H1 (cell line): Measurements from ENCODE around the gene ZNF45. TPM values are rescaled to one million over a fixed set of nuclear protein-coding genes. Genes with fewer than 3 reads are reported as not detected.

Experiments used
- CTCF ChIA-PET: fragments of 300-600 bp; sonication (Branson Sonifier 250); formaldehyde crosslinking; loops from one replicate; lab custom pipeline; 2021; ENCODE audit not compliant: partially characterized antibody; lab: Charles Lee
- POLR2A ChIA-PET: fragments of 300-600 bp; sonication (Branson Sonifier 250); formaldehyde crosslinking; loops from one replicate; lab custom pipeline; 2021; ENCODE audit warnings: inconsistent platforms; ENCODE audit not compliant: partially characterized antibody; lab: Charles Lee
- DNase-seq, 2 experiments: peaks; one replicate each; pipeline versions ENCODE4 v3.0.0 to v3.0.0-alpha.2; 2010 to 2022; ENCODE audit warnings: low spot score in 2 of 2, low read depth in 1 of 2, mixed read lengths in 1 of 2
- FAIRE-seq: peaks from 2 replicates; lab custom pipeline; 2011; peaks lifted over from hg19 to GRCh38; lab: Jason Lieb, UNC
- H2AFZ ChIP-seq: 2 replicates; pipeline ENCODE4 v1.8.1; 2012; ENCODE audit warnings: low read length, inconsistent platforms
- H2AK5ac ChIP-seq: 2 replicates; pipeline ENCODE4 v1.6.1; 2013; ENCODE audit warnings: low read depth, low read length
- H2BK120ac ChIP-seq: replicated peaks from 2 replicates; pipeline ENCODE3; 2013; ENCODE audit warnings: low read depth, low read length, inconsistent platforms
- H2BK12ac ChIP-seq: 2 replicates; pipeline ENCODE4 v1.6.1; 2013; ENCODE audit warnings: low read depth, low read length
- H2BK15ac ChIP-seq: 2 replicates; pipeline ENCODE4 v1.6.1; 2013; ENCODE audit warnings: low read length
- H2BK20ac ChIP-seq: 2 replicates; pipeline ENCODE4 v1.6.1; 2013; ENCODE audit warnings: low read length
- H2BK5ac ChIP-seq: 2 replicates; pipeline ENCODE4 v1.6.1; 2013; ENCODE audit warnings: low read depth, low read length
- H3K14ac ChIP-seq: 2 replicates; pipeline ENCODE4 v1.6.1; 2013; ENCODE audit warnings: inconsistent platforms; ENCODE audit not compliant: insufficient read length
- H3K18ac ChIP-seq: 2 replicates; pipeline ENCODE4 v1.6.1; 2013; ENCODE audit warnings: low read length; ENCODE audit errors: extremely low read depth
- H3K23ac ChIP-seq: 2 replicates; pipeline ENCODE4 v1.6.1; 2013; ENCODE audit warnings: inconsistent platforms; ENCODE audit not compliant: insufficient read length
- H3K23me2 ChIP-seq: 2 replicates; pipeline ENCODE4 v1.6.1; 2013; ENCODE audit warnings: low read depth, low read length
- H3K27ac ChIP-seq: 2 replicates; pipeline ENCODE4 v1.6.1; 2011; ENCODE audit warnings: low read depth, low read length, inconsistent platforms
- H3K27me3 ChIP-seq, 4 experiments: replicated peaks in 1 of 4; 1 replicate in 1 of 4; 2 replicates in 3 of 4; pipeline versions ENCODE4 v1.6.1 to v1.8.1; 2011 to 2013; ENCODE audit warnings: low read length in 3 of 4, mild to moderate bottlenecking in 3 of 4, inconsistent platforms in 2 of 4, mixed read lengths in 2 of 4, moderate library complexity in 1 of 4; ENCODE audit not compliant: control insufficient read depth in 3 of 4, insufficient read depth in 3 of 4; ENCODE audit errors: extremely low read depth in 1 of 4
- H3K36me3 ChIP-seq, 4 experiments: 2 replicates each; pipeline versions ENCODE4 v1.6.1 to v1.8.1; 2011 to 2013; ENCODE audit warnings: mild to moderate bottlenecking in 4 of 4, low read length in 3 of 4, moderate library complexity in 2 of 4, control low read depth in 1 of 4, inconsistent platforms in 1 of 4; ENCODE audit not compliant: insufficient read depth in 4 of 4, control insufficient read depth in 2 of 4
- H3K4ac ChIP-seq: replicated peaks from 2 replicates; pipeline ENCODE3; 2013; ENCODE audit warnings: low read length, low read depth, mixed read lengths, inconsistent platforms; ENCODE audit not compliant: insufficient read length
- H3K4me1 ChIP-seq, 4 experiments: replicated peaks in 1 of 4; 1 replicate in 1 of 4; 2 replicates in 3 of 4; pipeline versions ENCODE4 v1.6.1 to v1.8.1; 2011 to 2013; ENCODE audit warnings: low read length in 3 of 4, inconsistent platforms in 2 of 4, mixed read lengths in 1 of 4; ENCODE audit not compliant: insufficient read depth in 4 of 4, control insufficient read depth in 3 of 4
- H3K4me2 ChIP-seq, 2 experiments: 2 replicates each; pipeline versions ENCODE4 v1.6.1 to v1.8.1; 2011 to 2013; ENCODE audit warnings: low read depth in 2 of 2, low read length in 2 of 2, control low read depth in 1 of 2, inconsistent platforms in 1 of 2, mild to moderate bottlenecking in 1 of 2; ENCODE audit not compliant: insufficient read depth in 1 of 2
- H3K4me3 ChIP-seq, 4 experiments: fragments of 200-600, 300-600 bp in 1 of 4; sonication (generic), shearing (Covaris generic), sonication (Bioruptor Twin) in 1 of 4; 2 replicates each; pipeline versions ENCODE4 v1.5.1 to v1.8.1; 2011 to 2016; ENCODE audit warnings: low read length in 4 of 4, low read depth in 3 of 4, control low read depth in 2 of 4, inconsistent platforms in 2 of 4, mild to moderate bottlenecking in 2 of 4, mixed read lengths in 1 of 4, moderate library complexity in 1 of 4; ENCODE audit not compliant: insufficient read depth in 2 of 4; ENCODE audit errors: extremely low read depth in 1 of 4
- H3K56ac ChIP-seq: replicated peaks from 2 replicates; pipeline ENCODE3; 2013; ENCODE audit warnings: low read depth, mild to moderate bottlenecking, mixed read lengths, low read length, inconsistent platforms; ENCODE audit not compliant: insufficient read length
- H3K79me1 ChIP-seq: 2 replicates; pipeline ENCODE4 v1.6.1; 2013; ENCODE audit warnings: low read depth, low read length, control low read depth
- H3K79me2 ChIP-seq, 2 experiments: 2 replicates each; pipeline versions ENCODE4 v1.6.1 to v1.8.1; 2012 to 2013; ENCODE audit warnings: low read length in 2 of 2, mild to moderate bottlenecking in 2 of 2, inconsistent platforms in 1 of 2; ENCODE audit not compliant: insufficient read depth in 2 of 2, control insufficient read depth in 1 of 2
- H3K9ac ChIP-seq, 4 experiments: replicated peaks in 1 of 4; 1 replicate in 1 of 4; 2 replicates in 3 of 4; pipeline versions ENCODE4 v1.6.1 to v1.8.1; 2011 to 2013; ENCODE audit warnings: low read depth in 3 of 4, low read length in 3 of 4, control low read depth in 2 of 4, mild to moderate bottlenecking in 2 of 4, moderate library complexity in 2 of 4, inconsistent platforms in 1 of 4; ENCODE audit errors: extremely low read depth in 1 of 4
- H3K9me3 ChIP-seq, 2 experiments: 2 replicates each; pipeline versions ENCODE4 v1.6.1 to v1.8.1; 2012 to 2013; ENCODE audit warnings: mild to moderate bottlenecking in 2 of 2, moderate library complexity in 2 of 2, control low read depth in 1 of 2, inconsistent platforms in 1 of 2, low read depth in 1 of 2, low read length in 1 of 2, mixed read lengths in 1 of 2; ENCODE audit not compliant: insufficient read depth in 2 of 2
- H4K20me1 ChIP-seq, 2 experiments: replicated peaks in 1 of 2; 2 replicates each; pipeline versions ENCODE3 to v1.8.1; 2011 to 2013; ENCODE audit warnings: inconsistent platforms in 2 of 2, low read length in 2 of 2, mild to moderate bottlenecking in 1 of 2; ENCODE audit not compliant: insufficient read depth in 2 of 2, control insufficient read depth in 1 of 2
- H4K5ac ChIP-seq: 2 replicates; pipeline ENCODE4 v1.6.1; 2013; ENCODE audit warnings: low read length, low read depth, mixed read lengths, inconsistent platforms; ENCODE audit not compliant: insufficient read length
- H4K8ac ChIP-seq: 2 replicates; pipeline ENCODE4 v1.8.0; 2013; ENCODE audit warnings: mild to moderate bottlenecking, moderate library complexity, low read length, inconsistent platforms; ENCODE audit not compliant: insufficient read depth; ENCODE audit errors: extremely low read depth
- H4K91ac ChIP-seq: replicated peaks from 2 replicates; pipeline ENCODE3; 2013; ENCODE audit warnings: low read length, mixed read lengths, inconsistent platforms; ENCODE audit not compliant: insufficient read length
- BCL11A ChIP-seq, 2 experiments: IDR thresholded peaks; one replicate each; pipeline ENCODE4 v1.6.1; 2011; ENCODE audit warnings: low read depth in 2 of 2, low read length in 2 of 2, mild to moderate bottlenecking in 2 of 2
- GABPA ChIP-seq: IDR thresholded peaks from 2 replicates; pipeline ENCODE4 v1.6.1; 2011; ENCODE audit warnings: mild to moderate bottlenecking, low read length, moderate library complexity, borderline replicate concordance; ENCODE audit not compliant: insufficient read depth
- TBP ChIP-seq: IDR thresholded peaks from 2 replicates; pipeline ENCODE4 v1.6.1; 2011; ENCODE audit warnings: low read depth, low read length, improper control_type of control experiment
- WGBS, 2 experiments: shearing (Covaris generic) in 1 of 2; methylation state at CpG; one replicate each; pipeline versions ENCODE4 v1.1.6 to v1.1.7; 2013 to 2015; ENCODE audit warnings: low lambda C conversion rate in 2 of 2, mixed read lengths in 2 of 2, inconsistent platforms in 1 of 2, low coverage in 1 of 2, missing lambda C conversion rate in 1 of 2; ENCODE audit not compliant: insufficient replicate concordance in 2 of 2, insufficient coverage in 1 of 2, insufficient read length in 1 of 2; ENCODE audit errors: extremely low coverage in 1 of 2, missing lambda C conversion rate in 1 of 2; 5-methylcytosine and 5-hydroxymethylcytosine counted together
- polyA plus RNA-seq, 7 experiments: library from polyadenylated mRNA; depleted of rRNA in 3 of 7; stranded (reverse) in 5 of 7; unstranded in 2 of 7; fragments of >200 nt in 5 of 7; fragments of 200-250 nt in 2 of 7; gene quantifications; 1 replicate in 5 of 7; 2 replicates in 1 of 7; 4 replicates in 1 of 7; pipeline versions ENCODE4 v1.2.1 to v1.2.3, GENCODE V29; 2011 to 2013; ENCODE audit warnings: missing spikeins in 2 of 7, mixed read lengths in 2 of 7
- total RNA-seq: library from RNA; stranded (reverse); fragmentation: NEBNext Ultra II Directional; extraction: Animal tissue kit (Norgen Biotek cat#: 25700); gene quantifications from 2 replicates; pipeline ENCODE4 v1.2.1, GENCODE V29; 2021

ZNF45 gene
- total and polyA plus RNA-seq, 2 of the 8 experiments (the other 6 are each of a cell fraction or from before 2014, with no cell fraction given) = 4.6 to 16.2 TPM

DNA sequence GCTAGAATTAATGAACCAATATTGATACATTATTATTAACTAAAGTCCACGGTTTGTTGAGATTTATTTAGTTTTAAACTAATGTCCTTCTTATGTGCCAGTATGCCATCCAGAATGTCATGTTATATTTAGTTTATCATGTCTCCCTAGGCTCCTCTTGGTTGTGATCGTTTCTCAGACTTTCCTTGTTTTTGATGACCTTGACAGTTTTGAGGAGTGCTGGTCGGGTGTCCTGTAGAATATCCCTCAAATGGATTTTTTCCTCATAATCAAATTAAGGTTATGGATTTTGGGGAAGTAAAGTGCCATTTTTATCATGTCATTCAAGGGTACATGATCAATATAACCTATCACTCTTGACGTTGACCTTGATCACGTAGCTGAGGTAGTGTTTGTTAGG lies 6.1 kb upstream of the ZNF45 start:
- no peak for TF ChIP-seq BCL11A (IDR thresholded peaks at IDR 0.05; ENCODE audit: low read depth in 2 of 2, low read length in 2 of 2)
- no peak for TF ChIP-seq GABPA
- TF ChIP-seq TBP = no peak
- Histone ChIP-seq H3K27me3 (no peaks in the 10 kb centered on the region), H3K23me2 (no peaks in the 10 kb centered on the region), H2BK5ac (no peak overlapping the region), H2BK120ac (no peak overlapping the region), H2AK5ac (no peak overlapping the region), H2BK12ac (no peak overlapping the region), H3K4me3 (no peak overlapping the region), H3K4me2 (no peak overlapping the region), H4K5ac (no peak overlapping the region), H3K56ac (no peak overlapping the region), H2BK15ac (no peak overlapping the region), H3K4ac (no peak overlapping the region), H3K14ac (no peak overlapping the region), H3K36me3 (no peaks in the 10 kb centered on the region), H2BK20ac (no peak overlapping the region), H3K79me2 (no peaks in the 10 kb centered on the region), H3K27ac (no peak overlapping the region), H3K9me3 (peaks cover 3 to 11% of the 10 kb centered on the region in 2 experiments), H3K4me1 (no peaks in the 10 kb centered on the region), H2AFZ (no peak overlapping the region), H4K8ac (no peak overlapping the region), H3K18ac (no peak overlapping the region), H4K91ac (no peak overlapping the region), H4K20me1 (no peaks in the 10 kb centered on the region), H3K79me1 (no peaks in the 10 kb centered on the region), H3K23ac (no peak overlapping the region), H3K9ac (no peak overlapping the region)
- DNase-seq = no peak
- no peak for FAIRE-seq
- POLR2A ChIA-PET = no interaction called here
- WGBS, 2 experiments = 77% methylated on average over 5 of the region's 5 CpGs; no CpG with 5 or more reads in 1 of the 2 experiments
- CTCF ChIA-PET = no interaction called here
